HG02938 (cell line): ENCODE measurements around the gene TLE6.
"Not testable (repeated sequence)": the region's sequence is repeated elsewhere in the genome, so short reads cannot be mapped to it uniquely, and the experiment has no call there.

Experiments used
- ATAC-seq: cut with Tn5 transposase; IDR thresholded peaks from one replicate; pipeline ENCODE4 v1.9.1; 2021; ENCODE audit warnings: mild to moderate bottlenecking, moderate library complexity; ENCODE audit not compliant: unreplicated experiment

TLE6 gene

GRCh38 chr19:2977001-2977745 is at the start of gene TLE6:
Gene TLE6, plus strand, starts transcription at chr19:2977564. Its CDS starts 670 bp downstream, at chr19:2978234.
- ATAC-seq, result peak; percentile 87

GRCh38 chr19:2933490-2933910 is 43.9 kb upstream of the TLE6 start:
- ATAC-seq, result no peak

GRCh38 chr19:2935863-2936262 is 41.5 kb upstream of the TLE6 start:
- ATAC-seq, result not testable (repeated sequence)

GRCh38 chr19:2942928-2943640 is 34.3 kb upstream of the TLE6 start:
- no peak for ATAC-seq

GRCh38 chr19:2944403-2944774 is 33.0 kb upstream of the TLE6 start:
- no peak for ATAC-seq

GRCh38 chr19:2944775-2945574 is 32.4 kb upstream of the TLE6 start, which contains the start of gene ZNF77:
Gene ZNF77, minus strand, starts transcription at chr19:2944971. Its CDS starts 131 bp downstream, at chr19:2944840.
- peak; percentile 93 for ATAC-seq

GRCh38 chr19:2945575-2946184 is 31.7 kb upstream of the TLE6 start:
- ATAC-seq, result no peak

- peak; percentile 1 for ATAC-seq
Observed at GRCh38 chr19:2949939-2950285, 27.5 kb upstream of the TLE6 start.

- ATAC-seq, result peak; percentile 93
Observed at GRCh38 chr19:2950286-2951124, 26.9 kb upstream of the TLE6 start.

GRCh38 chr19:2952953-2953481 is 24.3 kb upstream of the TLE6 start:
- ATAC-seq, result no peak

- no peak for ATAC-seq
Observed at GRCh38 chr19:2957160-2957559, 20.2 kb upstream of the TLE6 start.

GRCh38 chr19:2960120-2960519 is 17.2 kb upstream of the TLE6 start:
- no peak for ATAC-seq

GRCh38 chr19:2962018-2962670 is 15.2 kb upstream of the TLE6 start:
- ATAC-seq, result no peak

GRCh38 chr19:2963122-2963521 is 14.2 kb upstream of the TLE6 start:
- no peak for ATAC-seq

GRCh38 chr19:2963631-2964030 is 13.7 kb upstream of the TLE6 start:
- not testable (repeated sequence) for ATAC-seq

GRCh38 chr19:2964874-2965273 is 12.5 kb upstream of the TLE6 start:
- ATAC-seq, result no peak

- no peak for ATAC-seq
Observed at GRCh38 chr19:2967972-2968371, 9.4 kb upstream of the TLE6 start.

GRCh38 chr19:2969104-2969504 is 8.3 kb upstream of the TLE6 start:
- no peak for ATAC-seq

- no peak for ATAC-seq
Observed at GRCh38 chr19:2970201-2970835, 7.0 kb upstream of the TLE6 start.
